LHCN-M2 (cell line): ENCODE data around the gene ZNF570. TPM values are rescaled to one million over a fixed set of nuclear protein-coding genes. Genes with fewer than 3 reads are reported as not detected.

ENCODE experiments used
- DNase-seq: peaks from one replicate; pipeline ENCODE4 v3.0.0-alpha.2; 2012; ENCODE audit warnings: low read depth
- polyA plus RNA-seq: library from polyadenylated mRNA; unstranded; fragments of >200 nt; gene quantifications from one replicate; pipeline ENCODE4 v1.2.1, GENCODE V29; 2012; ENCODE audit warnings: missing spikeins
- total RNA-seq: library from RNA; depleted of rRNA; stranded (reverse); fragments of >200 nt; gene quantifications from 2 replicates; pipeline ENCODE4 v1.2.3, GENCODE V29; 2014; rRNA removed

Gene ZNF570
- total RNA-seq: 5.4 and 8.4 TPM in 2 replicates
- polyA plus RNA-seq: 1.9 TPM

DNA sequence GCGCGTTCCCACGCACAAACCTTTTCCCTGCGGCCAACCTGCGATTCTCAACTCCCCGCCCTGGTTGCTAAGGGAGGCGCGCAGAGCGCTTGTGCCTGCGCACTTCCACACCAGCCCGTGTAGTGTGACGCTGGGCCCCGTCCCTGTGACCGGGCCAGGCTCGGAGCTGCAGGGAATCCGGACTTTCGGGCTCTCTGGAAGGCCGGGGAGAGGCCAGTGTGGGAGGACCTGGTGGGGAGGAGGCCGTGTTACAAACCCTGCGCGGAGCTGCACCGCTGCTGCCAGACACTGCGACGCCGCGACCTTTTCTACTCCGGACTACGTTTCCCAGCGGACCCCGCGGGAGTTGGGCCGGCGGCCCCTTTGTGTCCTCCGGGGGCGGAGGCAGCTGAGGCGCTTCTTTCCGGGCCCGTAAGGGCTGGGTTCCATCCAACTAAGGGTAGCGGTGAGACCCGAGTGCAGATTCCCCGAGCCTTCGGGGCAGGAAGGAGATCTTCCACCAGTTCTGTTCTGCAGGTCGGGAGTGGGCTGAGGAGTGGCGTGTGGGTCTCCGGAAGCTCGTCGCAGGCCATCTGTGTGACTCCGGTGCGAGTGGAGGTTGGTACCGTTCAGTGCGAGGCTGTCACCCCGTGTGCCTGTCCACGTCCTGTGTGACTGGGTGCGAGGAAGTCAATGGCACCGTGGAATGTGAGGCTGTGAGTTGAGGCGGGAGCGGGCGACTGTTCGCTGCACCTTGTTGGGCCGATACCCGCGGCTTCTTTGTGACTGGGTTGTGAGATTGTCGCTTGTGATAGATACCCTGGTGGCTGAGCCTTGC, at the start of gene ZNF570:
Gene ZNF570, plus strand, starts transcription at position 396 of the 817 bp plus-strand sequence. CDS start 999 bp downstream, outside the sequence.
- peak; percentile 87 for DNase-seq

DNA sequence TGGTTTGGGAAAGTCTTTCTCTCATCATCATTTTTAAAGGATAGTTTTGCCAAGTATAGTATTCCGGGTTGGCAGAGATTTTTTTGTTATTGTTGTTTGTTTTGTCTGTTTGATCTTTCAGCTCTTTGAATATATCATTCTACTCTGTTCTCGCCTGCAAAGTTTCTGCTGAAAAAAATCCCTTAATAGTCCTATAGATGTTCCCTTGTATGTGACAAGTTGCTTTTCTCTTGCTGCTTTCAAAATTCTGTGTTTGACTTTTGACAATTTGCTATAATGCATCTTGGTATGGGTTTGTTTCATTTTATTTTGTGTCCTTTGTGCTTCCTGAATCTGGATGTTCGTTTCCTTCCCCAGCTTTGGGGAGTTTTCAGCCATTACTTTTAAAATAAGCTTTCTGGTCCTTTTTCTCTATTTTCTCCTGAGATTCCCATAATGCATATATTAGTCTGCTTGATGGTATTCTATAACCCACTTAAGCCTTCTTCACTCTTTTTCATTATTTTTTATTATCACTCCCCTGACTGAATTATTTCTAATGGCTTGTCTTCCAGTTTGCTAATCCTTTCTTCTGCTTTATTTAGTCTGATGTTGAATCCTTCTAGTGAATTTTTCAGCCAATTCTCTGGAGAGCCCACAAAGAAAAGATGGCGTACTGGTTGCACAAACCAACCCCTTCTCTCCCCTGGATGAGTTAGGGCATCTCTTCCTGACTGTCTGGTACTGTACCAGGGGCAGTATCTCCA, 16.5 kb upstream of the ZNF570 start:
- DNase-seq: no peak

- DNase-seq: no peak
Observed at GRCh38 chr19:37466277-37466797, 2.8 kb upstream of the ZNF570 start.

- peak; percentile 89 for DNase-seq
Observed at GRCh38 chr19:37466798-37467607, 2.2 kb upstream of the ZNF570 start, which contains the start of gene ZNF569. Gene ZNF569 (minus strand): TSS chr19:37467444. CDS start chr19:37444921, 22,523 bp downstream.

GRCh38 chr19:37467608-37468090, 1.5 kb upstream of the ZNF570 start:
- no peak for DNase-seq

- no peak for DNase-seq
Observed at GRCh38 chr19:37470216-37470615, 1.1 kb downstream of the ZNF570 start.

DNA sequence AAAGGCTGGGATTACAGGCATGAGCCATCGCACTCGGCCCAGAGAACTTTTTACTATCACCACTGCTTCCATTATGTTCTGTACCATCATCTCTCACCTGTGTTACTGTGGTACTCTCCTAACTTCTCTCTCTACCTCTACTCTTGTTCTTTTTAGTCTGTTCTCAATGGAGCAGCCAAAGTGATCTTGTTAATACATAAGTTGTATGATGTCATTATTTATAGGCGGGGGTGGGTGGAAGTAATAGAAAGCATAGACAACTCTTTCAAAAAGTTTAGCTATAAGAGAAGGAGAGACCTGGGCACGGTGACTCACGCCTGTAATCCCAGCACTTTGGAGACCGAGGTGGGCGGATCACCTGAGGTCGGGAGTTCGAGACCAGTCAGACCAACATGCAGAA, 3.0 kb downstream of the ZNF570 start:
- DNase-seq: no peak

DNA sequence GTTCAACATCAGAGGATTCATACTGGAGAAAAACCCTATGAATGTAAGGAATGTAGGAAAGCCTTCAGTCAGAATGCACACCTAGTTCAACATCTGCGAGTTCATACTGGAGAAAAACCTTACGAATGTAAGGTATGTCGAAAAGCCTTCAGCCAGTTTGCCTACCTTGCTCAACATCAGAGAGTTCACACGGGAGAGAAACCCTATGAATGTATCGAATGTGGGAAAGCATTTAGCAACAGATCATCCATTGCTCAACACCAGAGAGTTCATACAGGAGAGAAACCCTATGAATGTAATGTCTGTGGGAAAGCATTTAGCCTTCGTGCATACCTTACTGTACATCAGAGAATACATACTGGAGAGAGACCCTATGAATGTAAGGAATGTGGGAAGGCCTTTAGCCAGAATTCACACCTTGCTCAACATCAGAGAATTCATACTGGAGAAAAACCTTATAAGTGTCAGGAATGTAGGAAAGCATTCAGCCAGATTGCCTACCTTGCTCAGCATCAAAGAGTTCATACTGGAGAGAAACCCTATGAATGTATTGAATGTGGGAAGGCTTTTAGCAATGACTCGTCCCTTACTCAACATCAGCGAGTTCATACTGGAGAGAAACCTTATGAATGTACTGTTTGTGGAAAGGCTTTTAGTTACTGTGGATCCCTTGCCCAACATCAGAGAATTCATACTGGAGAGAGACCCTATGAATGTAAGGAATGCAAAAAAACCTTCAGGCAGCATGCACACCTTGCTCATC, 15.4 kb downstream of the ZNF570 start:
- no peak for DNase-seq

DNA sequence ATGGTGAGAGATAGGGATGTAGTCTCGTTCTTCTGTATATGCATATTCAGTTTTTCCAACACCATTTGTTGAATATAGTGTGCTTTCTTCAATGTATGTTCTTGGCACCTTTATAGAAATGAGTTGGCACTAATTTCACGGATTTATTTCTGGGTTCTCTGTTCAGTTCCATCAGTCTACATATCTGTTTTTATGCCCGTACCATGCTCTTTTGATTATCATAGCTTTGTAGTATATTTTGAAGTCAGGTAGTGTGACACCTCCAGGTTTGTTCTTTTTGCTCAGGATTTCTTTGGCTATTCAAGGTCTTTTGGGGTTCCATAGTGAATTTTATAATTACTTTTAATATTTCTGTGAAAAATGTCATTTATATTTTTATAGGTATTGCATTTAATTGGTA, 23.1 kb downstream of the ZNF570 start:
- no peak for DNase-seq

DNA sequence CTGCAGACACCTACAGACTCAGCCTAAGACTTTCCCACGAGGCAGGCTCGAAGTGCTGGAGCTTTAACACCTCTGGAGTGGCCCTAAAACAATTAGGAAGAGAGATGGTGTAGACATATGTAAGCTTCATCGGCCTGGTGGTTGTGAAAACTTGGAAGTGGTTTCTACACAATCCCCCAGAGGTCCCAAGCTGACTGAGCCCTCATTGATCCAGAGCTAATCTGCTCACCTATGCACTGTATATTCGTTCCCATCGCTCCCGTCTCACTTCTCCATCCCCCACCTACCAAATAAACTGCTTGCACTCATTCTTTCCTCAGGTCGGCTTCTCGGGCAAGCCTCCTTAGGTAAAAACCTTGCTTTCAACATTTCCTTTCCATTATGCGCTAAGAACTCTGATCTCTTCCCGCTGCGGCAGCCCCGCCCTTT, 36.8 kb downstream of the ZNF570 start:
- DNase-seq: no peak

DNA sequence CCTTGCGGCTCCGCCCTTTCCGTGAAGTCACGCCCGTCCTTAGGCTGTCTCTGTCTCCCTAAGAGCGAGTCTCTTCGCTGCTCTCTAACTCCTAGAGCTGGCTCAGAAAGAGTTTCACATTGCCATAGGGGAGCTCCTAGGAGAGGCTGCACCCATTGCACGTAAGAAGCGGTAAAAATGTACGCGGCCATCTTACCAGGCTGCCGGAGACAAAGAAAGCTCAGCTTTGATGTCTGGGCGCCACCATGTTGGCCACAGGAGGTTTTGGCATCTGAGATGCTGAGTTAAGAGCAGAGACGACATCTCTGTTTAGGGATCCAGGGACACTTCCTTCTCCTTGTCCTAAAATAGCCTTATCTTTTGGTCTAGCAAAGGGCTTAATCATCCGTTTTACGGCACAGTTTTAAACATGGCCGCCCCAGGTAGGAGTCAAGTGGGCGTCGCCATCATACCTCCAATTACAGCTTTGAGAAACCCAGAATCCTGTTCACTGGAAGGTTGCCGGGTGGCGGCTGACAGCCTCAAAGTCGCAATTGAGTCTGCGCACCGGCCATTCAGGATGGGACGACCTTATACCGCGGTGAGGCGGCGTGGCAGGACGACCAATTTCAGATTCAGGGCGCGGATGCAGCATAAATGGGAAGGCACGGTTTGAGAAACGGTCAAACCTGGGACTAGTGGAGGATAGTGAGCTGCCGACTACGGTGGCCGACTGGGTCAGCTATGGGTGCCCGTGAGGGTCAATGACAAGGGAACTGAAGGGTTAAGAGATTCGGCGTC, 37.4 kb downstream of the ZNF570 start, which contains the start of gene ZNF793:
Gene ZNF793, plus strand, starts transcription at position 553 of the 780 bp plus-strand sequence. CDS start 16,501 bp downstream, outside the sequence.
- DNase-seq: peak; percentile 11

- DNase-seq: no peak
Observed at GRCh38 chr19:37507167-37507464, 38.0 kb downstream of the ZNF570 start.

DNA sequence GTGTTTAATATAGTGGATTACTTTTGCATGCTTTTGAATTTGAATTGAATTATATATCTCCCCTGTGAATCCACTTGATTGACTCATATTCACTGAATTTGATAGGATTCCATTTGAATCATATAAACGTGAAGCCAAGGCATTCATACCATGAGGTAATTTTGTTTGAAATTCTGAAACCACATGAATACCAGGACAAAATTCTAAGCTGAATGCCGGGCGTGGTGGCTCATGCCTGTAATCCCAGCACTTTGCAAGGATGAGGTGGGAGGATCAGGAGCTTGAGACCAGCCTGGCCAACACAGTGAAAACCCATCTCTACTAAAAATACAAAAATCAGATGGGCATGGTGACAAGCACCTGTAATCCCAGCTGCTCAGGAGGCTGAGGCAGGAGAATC, 42.0 kb downstream of the ZNF570 start:
- DNase-seq: no peak

DNA sequence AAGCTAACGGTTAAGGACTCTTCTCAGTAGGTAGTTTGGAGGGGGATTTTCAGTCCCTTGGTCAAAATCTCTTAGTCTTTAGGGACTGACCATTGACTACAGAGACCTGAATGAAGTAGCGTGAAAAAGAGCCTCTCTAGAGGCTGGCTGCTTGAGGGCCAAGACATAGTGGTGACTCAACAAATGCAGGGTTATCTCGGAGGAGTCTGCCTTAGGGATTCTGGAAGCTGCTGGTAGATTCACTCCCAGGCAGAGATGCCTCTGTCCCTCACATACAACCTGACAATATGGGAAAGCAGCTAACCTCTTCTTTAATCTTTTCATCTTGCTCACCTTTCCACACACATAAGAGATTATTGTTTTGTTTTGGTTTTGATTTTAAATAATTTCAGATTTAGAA, 42.7 kb downstream of the ZNF570 start:
- DNase-seq: no peak

GRCh38 chr19:37513397-37513796, 44.2 kb downstream of the ZNF570 start:
- peak; percentile 7 for DNase-seq

- DNase-seq: peak; percentile 4
Observed at GRCh38 chr19:37519890-37520289, 50.7 kb downstream of the ZNF570 start.

DNA sequence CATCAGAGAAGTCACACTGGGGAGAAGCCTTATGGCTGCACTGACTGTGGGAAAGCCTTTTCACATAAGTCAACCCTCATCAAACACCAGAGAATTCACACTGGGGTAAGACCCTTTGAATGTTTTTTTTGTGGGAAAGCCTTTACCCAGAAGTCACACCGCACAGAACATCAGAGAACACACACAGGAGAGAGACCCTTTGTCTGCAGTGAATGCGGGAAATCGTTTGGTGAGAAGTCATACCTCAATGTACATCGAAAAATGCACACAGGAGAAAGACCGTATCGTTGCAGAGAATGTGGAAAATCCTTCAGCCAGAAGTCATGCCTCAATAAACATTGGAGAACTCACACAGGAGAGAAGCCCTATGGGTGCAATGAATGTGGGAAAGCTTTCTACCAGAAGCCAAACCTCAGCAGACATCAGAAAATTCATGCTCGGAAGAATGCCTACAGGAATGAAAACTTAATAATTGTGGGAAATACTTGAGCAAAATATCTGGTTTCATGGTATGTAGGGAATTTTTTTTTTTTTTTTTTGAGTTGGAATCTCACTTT, 68.3 kb downstream of the ZNF570 start:
- no peak for DNase-seq
